Cerebellar nuclear complex (tissue), 1 donor: ENCODE results near the gene GBP4.
"Not testable (repeated sequence)": the region's sequence is repeated elsewhere in the genome, so short reads cannot be mapped to it uniquely, and the experiment has no call there.

Experiments used
- DNase-seq, 2 experiments: peaks; one replicate each; lab custom pipeline; 2025; lab: John Stamatoyannopoulos, UW

Gene GBP4

GRCh38 chr1:89198491-89199072 lies at the start of gene GBP4:
Gene GBP4, minus strand, starts transcription at chr1:89198942. Its CDS starts 108 bp downstream, at chr1:89198834.
- no peak for DNase-seq

- DNase-seq = no peak
Measured at GRCh38 chr1:89243046-89243445, 44.3 kb upstream of the GBP4 start.

GRCh38 chr1:89221341-89221740 lies 22.6 kb upstream of the GBP4 start:
- DNase-seq = no peak

GRCh38 chr1:89219851-89220250 lies 21.1 kb upstream of the GBP4 start:
- not testable (repeated sequence) for DNase-seq

GRCh38 chr1:89218941-89219340 lies 20.2 kb upstream of the GBP4 start:
- not testable (repeated sequence) for DNase-seq

- no peak for DNase-seq
Measured at GRCh38 chr1:89213347-89213746, 14.6 kb upstream of the GBP4 start.

GRCh38 chr1:89211035-89211634 lies 12.4 kb upstream of the GBP4 start:
- DNase-seq = no peak

- DNase-seq = no peak
Measured at GRCh38 chr1:89206373-89206772, 7.6 kb upstream of the GBP4 start.

GRCh38 chr1:89203166-89203565 lies 4.4 kb upstream of the GBP4 start:
- no peak for DNase-seq

- DNase-seq = no peak
Measured at GRCh38 chr1:89201106-89201794, 2.5 kb upstream of the GBP4 start.

- no peak for DNase-seq
Measured at GRCh38 chr1:89200663-89201062, 1.9 kb upstream of the GBP4 start.

- no peak for DNase-seq
Measured at GRCh38 chr1:89199525-89200031, 836 bp upstream of the GBP4 start.

- no peak for DNase-seq
Measured at GRCh38 chr1:89198081-89198480, 661 bp downstream of the GBP4 start.

- no peak for DNase-seq
Measured at GRCh38 chr1:89195476-89195875, 3.3 kb downstream of the GBP4 start.

GRCh38 chr1:89191314-89191713 lies 7.4 kb downstream of the GBP4 start:
- DNase-seq = no peak

- DNase-seq = no peak
Measured at GRCh38 chr1:89190017-89190416, 8.7 kb downstream of the GBP4 start.

- DNase-seq = no peak
Measured at GRCh38 chr1:89179343-89179742, 19.4 kb downstream of the GBP4 start.

- no peak for DNase-seq
Measured at GRCh38 chr1:89176971-89177370, 21.8 kb downstream of the GBP4 start.

GRCh38 chr1:89175601-89176256 lies 23.0 kb downstream of the GBP4 start, which contains the start of gene GBP7:
Gene GBP7, minus strand, starts transcription at chr1:89176003. Its CDS starts 4,068 bp downstream, at chr1:89171935.
- DNase-seq = no peak

GRCh38 chr1:89174491-89174890 lies 24.3 kb downstream of the GBP4 start:
- DNase-seq = no peak

- DNase-seq = no peak
Measured at GRCh38 chr1:89172468-89173143, 26.1 kb downstream of the GBP4 start.

- no peak for DNase-seq
Measured at GRCh38 chr1:89171067-89171438, 27.7 kb downstream of the GBP4 start.
